Jurkat, Clone E6-1 (cell line): ENCODE measurements around the gene MLST8.

Experiments used
- DNase-seq: peaks from one replicate; pipeline ENCODE4 v3.0.0-alpha.2; 2011; ENCODE audit warnings: low read depth, low spot score
- H3K4me3 ChIP-seq: 2 replicates; pipeline ENCODE4 v1.5.1; 2011; ENCODE audit warnings: mild to moderate bottlenecking, low read length, control low read depth, moderate library complexity

Gene MLST8

DNA sequence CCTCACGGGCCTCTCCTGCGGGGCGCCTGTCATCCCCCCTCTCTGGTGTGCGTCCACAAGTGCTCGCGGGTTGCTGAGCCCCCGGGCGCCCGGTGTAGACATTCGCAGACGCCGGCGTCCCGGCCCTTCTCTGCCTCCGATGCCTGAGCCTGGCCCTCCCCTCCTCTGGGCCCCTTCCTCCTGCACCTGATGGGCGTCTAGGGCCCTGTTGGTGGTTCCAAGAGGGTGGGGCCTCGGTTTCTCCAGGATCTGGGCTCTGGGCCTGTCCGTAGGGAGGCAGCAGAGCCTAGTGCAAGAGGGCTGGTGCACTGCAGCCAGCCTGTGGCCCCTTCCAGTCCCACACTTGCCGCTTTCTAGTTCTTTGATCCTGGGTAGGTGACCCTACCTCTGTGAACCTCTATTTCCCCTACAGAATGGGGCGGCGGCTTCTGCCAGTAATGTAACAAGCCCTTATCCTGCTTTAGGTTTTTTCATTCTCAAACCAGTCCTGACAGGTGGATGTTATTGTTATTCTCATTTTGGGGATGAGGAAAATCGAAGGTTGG lies 18.8 kb downstream of the MLST8 start:
- peak overlapping the region; percentile 89 for H3K4me3 ChIP-seq
- DNase-seq = no peak

DNA sequence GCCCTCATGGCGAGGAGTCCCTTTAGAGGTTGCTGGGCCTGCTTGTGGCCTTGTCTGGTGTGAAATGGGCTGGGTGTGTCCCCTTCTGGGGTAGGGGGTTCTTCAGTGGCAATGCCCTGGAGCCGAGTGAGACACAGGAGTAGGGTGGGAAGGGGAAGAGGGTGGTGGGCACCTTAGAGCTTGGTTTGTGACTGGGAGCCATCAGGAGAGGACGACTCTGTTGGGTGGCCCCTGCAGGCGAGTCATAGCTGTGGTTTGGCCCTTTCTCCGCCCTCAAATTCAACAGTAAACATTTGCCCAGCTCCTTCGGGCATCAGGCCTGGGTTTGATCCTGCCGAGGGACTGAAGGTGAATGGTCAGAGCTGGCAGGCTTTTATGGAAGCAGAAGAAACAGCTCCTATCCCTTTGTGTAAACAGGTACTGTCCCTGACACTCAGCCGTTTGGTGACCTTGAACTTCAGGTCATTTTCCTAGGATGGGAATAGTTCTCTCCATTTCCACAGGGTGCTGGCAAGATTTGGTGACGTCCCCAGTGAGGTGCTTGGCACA lies 21.1 kb downstream of the MLST8 start:
- no peak for DNase-seq
- H3K4me3 ChIP-seq = no peak overlapping the region

DNA sequence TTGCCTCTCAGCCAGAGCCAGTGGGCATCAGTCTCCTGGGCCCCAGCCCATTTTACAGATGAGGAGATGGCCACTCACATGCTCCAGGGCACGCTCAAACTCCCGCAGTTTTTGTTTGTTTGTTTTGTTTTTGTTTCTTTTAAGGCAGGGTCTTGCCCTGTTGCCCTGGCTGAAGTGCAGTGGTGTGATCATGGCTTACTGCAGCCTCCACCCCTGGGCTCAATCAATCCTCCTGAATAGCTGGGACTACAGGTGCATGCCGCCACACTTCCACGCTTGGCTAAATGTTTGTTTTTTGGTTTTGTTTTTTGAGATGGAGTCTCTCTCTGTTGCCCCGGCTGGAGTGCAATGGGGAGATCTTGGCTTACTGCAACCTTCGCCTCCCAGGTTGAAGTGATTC lies 21.7 kb downstream of the MLST8 start:
- no peak overlapping the region for H3K4me3 ChIP-seq
- DNase-seq = no peak

DNA sequence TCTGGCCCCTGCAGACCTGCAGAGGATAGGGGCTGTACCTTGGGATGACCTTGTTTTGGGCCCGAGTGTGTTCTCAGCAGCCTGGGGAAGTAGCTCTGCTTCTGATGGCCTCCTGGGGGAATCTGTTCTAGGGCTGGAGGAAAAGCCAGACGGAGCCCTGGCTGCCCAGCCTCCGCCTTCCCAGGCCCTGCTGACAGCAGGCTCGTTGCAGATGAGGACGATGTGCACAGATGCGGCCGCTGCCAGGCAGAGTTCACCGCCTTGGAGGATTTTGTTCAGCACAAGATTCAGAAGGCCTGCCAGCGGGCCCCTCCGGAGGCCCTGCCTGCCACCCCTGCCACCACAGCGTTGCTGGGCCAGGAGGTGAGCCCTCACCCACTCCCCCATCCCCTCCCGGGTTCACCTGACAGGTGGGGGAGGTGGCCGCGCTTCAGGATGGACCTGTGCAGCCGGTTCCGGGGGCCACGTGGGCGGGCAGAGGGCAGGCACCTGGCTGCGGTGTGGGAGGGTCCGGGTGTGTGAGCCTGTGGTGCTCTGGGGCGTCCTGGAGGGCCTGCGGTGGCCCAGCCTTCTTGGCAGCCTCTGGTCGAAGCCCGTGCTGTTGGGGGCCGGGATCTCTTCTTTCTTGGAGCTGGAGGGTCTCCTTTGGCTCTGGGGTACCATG lies 23.0 kb downstream of the MLST8 start:
- H3K4me3 ChIP-seq = no peak overlapping the region

DNA sequence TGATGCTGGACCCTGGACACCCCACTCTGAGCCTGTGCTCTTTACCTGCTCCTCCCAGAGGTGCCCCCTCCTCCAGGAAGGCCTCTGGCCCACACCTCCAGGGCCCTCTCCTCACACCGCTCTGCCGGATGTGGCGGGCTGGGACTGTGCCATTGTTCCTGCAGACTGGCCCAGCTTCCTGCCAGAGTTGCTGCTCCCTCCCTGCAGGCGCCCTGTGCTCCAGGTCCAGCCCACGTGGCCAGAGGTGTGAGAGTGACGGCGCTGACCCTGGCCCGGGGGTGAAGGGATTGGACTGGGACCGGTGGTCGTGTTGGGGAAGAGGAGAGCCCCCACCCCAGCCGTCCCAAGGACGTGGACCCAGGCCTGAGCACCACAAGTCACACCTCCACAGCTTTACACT lies 23.8 kb downstream of the MLST8 start:
- no peak overlapping the region for H3K4me3 ChIP-seq
- no peak for DNase-seq

More for the DNA sequence above, 23.0 kb downstream of the MLST8 start:
- DNase-seq = no peak

DNA sequence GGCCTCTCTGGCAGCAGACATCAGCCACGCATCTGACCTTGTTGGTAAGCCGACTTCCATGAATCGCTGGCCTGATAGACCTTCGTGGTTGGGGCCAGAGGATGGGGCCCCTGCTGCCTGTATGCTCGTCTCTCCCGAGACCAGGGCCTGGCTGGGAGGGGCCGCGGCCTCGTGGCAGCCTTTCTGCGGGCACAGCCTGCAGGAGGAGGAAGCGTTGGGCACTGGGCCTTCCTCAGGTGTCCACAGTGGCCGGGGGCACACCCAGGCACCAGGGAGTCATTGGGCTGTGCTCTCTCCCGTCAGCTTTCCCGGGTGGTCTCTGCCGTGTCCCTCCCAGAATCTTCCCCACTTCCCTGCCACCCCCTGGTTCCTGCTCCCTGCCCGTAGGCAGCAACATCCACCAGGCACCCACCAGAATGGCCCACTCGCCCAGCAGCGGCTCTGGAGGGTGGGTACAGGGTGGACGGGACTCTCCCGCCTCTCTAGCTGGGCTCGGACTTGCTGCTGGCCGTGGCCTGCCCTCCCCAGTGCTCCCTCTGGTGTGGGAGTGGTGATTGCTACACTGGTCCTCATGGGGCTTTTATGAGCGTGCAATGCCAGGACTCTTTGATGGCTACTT lies 24.5 kb downstream of the MLST8 start:
- no peak for DNase-seq

DNA sequence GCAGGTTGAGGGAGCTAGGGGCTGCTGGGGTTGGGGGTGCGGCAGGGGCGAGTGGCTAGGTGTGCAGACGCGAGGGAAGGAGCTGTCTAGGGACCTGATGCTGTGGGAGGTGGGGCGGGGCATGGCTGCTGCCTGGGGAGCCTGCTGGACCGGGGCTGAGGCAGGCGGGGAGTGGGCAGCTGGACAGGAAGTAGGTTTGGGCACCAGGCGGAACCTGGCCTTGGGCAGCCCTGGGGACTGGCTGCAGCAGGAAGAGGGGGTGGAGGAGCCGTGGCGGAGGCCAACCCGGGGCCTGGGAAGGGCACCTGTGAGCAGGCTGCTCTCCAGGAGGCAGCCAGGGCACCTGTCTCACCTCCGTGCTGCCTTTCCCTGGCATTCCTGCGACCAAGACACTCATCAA lies 25.1 kb downstream of the MLST8 start:
- DNase-seq = no peak
- no peak overlapping the region for H3K4me3 ChIP-seq

More for the DNA sequence above, 24.5 kb downstream of the MLST8 start:
- no peak overlapping the region for H3K4me3 ChIP-seq

DNA sequence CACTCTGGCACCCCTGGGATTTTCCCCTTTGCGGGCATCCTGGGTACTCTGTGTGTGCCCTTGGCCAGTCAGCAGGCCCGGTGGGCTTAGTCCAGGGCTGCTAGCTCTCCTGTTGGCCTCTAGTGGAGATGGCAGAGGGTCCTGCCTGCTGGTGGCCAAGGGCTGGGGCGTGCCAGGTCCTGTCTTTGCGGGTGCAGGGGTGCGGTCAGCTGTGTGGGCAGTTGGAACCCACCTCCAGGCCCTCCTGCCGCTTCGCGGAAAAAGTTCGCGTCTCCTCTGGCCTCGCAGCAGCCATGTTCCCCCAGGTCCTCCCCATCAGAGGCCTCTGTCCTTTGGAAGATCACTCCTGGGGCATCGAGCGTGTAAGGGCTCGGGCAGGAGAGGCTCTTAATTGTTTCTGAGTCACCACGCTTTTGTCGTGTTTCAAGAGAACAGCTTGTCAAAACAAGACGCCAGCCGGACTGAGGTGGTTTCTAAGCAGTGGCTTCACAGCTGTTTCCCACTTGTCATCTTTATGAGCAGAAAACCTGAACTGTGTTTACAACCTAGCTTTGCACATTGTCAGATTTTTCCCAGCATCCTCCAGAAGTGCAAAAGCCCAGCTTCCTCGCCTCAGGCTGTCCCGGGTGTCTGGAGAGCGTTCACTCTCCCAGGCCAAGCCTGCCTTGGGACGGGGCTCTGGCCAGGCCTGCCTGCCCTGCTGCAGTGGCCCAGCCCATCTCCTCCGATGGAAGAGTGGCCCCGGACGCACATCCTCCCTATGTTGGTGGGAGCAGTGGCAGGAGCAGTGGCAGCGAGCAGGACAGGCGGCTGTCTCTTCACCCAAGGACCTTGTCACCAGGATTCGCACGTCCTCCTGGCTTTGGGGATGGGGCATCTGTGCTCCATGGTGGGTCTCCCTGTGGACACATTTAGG lies 26.0 kb downstream of the MLST8 start:
- DNase-seq = no peak

DNA sequence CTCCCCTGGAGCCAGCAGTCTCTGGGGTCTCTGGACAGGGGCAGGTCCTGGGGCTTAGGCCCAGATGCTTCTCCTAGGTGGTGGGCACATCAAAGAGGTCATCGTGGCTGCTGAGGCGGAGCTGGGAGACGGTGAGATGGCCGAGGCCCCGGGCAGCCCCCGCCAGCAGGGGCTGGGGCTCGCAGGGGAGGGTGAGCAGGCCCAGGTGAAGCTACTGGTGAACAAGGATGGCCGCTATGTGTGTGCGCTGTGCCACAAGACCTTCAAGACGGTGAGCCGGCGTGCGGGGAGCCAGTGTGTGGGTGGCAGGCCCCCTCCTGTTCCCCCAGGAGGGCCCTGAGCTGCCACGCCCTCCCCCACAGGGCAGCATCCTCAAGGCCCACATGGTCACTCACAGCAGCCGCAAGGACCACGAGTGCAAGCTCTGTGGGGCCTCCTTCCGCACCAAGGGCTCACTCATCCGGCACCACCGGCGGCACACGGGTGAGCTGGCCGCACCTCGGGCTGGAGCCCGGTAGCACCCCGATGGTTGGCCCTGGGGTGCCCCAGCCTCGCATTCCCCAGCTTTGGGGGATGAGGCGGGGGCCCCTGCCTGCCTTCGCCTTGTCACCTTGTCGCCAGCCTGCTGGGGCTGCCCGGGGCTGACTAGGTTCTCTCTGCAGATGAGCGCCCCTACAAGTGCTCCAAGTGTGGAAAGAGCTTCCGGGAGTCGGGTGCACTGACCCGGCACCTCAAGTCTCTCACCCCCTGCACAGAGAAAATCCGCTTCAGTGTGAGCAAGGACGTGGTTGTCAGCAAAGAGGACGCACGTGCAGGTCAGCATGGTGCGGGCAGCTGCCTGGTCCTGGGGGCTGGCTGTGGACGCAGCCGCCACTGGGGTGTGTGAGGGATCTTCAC lies 27.1 kb downstream of the MLST8 start:
- H3K4me3 ChIP-seq = no peak overlapping the region
- DNase-seq = no peak

More for the DNA sequence above, 26.0 kb downstream of the MLST8 start:
- H3K4me3 ChIP-seq = no peak overlapping the region

DNA sequence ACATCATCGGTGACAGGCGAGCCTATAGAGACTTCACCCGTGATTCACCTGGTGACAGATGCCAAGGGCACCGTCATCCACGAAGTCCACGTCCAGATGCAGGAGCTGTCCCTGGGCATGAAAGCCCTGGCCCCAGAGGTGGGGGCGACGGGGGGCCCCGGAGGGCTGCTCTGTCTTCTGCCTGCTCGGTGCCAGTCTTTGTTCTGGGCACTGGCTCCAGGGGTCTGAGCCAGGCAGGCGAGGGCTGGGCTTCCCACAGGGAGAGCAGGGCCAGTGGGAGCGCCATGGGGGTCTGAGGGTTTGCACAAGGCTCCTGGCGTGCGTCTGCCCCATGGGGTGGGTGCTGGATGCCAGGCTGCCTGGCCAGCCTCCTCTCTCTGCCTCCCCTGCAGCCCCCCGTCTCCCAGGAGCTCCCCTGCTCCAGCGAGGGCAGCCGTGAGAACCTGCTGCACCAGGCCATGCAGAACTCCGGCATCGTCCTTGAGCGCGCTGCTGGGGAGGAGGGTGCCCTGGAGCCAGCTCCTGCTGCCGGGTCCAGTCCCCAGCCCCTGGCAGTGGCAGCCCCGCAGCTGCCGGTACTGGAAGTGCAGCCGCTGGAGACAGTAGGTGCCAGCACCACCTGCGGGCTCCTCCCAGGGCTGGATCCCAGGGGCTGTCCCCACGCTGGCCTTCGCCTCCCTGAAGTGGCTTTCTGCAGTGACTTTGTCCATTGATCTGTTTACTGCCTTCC lies 28.0 kb downstream of the MLST8 start:
- no peak for DNase-seq
- no peak overlapping the region for H3K4me3 ChIP-seq

DNA sequence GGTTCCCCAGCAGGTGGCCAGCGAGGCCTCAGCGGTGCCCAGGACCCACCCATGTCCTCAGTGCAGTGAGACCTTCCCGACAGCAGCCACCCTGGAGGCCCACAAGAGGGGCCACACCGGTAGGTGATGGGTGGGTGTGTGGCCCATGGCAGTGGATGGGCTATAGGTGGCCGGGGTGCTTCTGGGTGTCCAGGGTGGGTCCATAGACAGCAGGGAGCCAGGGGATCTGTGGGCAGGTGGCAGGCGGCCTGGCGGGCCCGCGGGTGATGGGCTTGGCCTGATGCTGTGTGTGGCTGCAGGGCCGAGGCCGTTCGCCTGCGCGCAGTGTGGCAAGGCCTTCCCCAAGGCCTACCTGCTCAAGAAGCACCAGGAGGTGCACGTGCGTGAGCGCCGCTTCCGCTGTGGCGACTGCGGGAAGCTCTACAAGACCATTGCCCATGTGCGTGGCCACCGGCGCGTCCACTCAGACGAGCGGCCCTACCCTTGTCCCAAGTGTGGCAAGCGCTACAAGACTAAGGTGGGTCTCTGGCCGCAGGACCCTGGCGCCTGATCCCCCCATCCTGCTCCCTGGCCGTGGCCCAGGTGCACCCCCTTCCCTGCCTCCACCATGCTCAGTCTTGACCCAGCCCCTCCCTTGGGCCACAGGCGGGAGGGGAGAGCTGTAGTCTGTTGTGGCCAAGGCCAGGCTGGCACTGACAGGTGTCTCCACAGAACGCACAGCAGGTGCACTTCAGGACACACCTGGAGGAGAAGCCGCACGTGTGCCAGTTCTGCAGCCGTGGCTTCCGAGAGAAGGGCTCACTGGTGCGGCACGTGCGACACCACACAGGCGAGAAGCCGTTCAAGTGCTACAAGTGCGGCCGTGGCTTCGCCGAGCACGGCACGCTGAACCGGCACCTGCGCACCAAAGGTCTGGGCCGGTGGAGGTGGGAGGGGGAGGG lies 28.9 kb downstream of the MLST8 start:
- H3K4me3 ChIP-seq = no peak overlapping the region
- DNase-seq = no peak

DNA sequence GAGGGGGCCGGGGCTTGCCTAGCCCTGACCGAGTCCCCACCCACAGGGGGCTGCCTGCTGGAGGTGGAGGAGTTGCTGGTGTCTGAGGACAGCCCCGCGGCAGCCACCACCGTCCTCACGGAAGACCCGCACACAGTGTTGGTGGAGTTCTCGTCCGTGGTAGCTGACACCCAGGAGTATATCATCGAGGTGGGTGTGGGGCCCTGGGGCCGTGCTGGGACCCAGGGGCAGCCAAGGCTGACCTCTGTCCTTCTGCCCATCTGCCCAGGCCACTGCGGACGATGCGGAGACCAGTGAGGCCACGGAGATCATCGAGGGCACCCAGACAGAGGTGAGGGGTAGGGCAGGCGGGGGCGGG lies 29.5 kb downstream of the MLST8 start:
- H3K4me3 ChIP-seq = no peak overlapping the region
- no peak for DNase-seq

DNA sequence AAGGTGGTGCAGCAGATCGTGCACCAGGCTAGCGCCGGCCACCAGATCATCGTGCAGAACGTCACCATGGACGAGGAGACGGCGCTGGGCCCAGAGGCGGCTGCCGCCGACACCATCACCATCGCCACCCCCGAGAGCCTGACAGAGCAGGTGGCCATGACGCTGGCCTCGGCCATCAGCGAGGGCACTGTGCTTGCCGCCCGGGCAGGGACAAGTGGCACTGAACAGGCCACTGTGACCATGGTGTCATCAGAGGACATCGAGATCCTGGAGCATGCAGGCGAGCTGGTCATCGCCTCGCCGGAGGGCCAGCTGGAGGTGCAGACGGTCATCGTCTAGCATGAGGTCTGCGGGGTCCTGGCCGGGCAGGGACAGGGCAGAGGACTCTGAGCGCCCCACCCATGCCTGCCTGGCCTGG lies 30.0 kb downstream of the MLST8 start:
- DNase-seq = no peak
- no peak overlapping the region for H3K4me3 ChIP-seq

DNA sequence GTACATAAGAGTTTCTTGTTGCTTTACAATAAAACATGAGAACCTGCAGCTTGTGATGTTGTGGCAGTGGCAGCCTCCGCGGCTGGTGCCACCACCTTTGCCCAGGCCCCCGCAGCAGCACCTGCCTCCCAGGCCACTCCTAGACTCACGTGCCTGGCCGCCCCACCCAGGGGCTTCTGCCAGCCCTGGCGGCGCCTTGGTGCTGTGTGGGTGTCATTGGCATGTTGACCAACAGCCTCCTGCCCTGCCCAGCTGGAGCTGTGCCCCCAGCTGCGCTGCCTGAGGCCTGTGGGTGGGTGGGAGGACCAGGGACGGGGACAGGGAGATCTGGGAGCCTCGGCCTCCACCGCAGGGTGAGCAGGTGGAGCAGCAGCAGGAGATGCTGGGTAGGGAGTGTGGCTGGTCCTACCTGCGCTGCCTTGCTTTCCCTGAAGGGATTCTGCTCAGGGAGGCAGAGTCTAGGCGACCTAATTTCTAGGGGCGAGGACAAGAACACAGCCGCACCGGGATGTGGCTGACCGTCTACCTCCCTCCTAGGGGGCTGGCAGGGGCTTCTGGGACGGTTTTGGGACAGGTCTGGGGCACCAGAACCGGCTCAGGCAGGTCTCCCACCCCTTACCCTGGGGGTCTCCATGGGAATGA lies 30.6 kb downstream of the MLST8 start:
- H3K4me3 ChIP-seq = no peak overlapping the region
- DNase-seq = no peak

DNA sequence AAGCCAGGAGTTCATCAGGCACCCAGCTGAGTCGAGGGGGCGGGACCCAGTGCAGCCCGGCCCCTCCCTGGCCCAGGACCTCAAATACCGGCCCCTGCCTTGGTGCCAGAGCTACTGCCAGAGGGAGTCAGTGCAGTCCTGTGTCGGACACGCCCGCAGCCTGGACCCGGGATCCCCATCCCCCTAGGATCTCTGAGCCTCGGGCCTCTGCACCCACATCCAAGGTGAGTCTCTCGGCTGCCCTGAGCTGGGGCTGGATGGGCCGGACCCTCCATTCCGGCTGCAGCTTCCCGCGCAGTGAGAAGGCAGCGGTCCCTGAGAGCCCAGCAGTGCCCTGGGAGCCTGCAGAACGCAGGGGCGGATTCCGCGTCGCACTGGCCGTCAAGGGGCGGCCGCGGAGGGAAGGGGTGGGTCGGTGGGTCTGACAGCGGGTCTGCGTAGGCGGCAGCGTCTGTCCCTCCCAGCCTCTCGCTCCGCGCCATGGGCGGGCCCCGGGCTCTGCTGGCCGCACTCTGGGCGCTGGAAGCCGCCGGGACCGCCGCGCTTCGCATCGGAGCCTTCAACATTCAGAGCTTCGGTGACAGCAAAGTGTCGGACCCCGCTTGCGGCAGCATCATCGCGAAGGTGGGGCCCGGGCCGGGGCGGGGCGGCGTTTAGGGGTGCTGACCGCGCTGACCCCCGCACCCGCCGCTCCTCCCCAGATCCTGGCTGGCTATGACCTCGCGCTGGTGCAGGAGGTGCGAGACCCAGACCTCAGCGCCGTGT lies 31.3 kb downstream of the MLST8 start, which contains the start of gene DNASE1L2:
Gene DNASE1L2, plus strand, starts transcription at position 108 of the 765 bp plus-strand sequence. Its CDS starts 373 bp downstream, at position 481.
- H3K4me3 ChIP-seq = no peak within 1 kb of the TSS
- no peak for DNase-seq

DNA sequence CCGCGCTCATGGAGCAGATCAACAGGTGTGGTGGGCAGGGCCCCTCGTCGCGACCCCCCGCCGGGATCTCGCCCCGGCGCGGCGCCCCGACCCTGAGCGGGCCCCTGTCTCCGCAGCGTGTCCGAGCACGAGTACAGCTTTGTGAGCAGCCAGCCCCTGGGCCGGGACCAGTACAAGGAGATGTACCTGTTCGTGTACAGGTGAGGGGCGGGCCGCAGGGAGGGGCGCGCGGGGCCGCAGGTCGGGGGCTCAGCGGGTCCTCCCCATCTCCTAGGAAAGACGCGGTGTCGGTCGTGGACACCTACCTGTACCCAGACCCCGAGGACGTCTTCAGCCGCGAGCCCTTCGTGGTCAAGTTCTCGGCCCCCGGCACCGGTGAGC lies 31.8 kb downstream of the MLST8 start:
- H3K4me3 ChIP-seq = no peak overlapping the region
- DNase-seq = no peak
